Measurements from ENCODE around the gene ATP6V1F. TPM values are rescaled to one million over a fixed set of nuclear protein-coding genes. Genes with fewer than 3 reads are reported as not detected.
A peak's percentile ranks its signal among the peaks of the same experiment; 100 is the strongest.

Gene ATP6V1F
- total and polyA plus RNA-seq, 11 donors: 91.6 to 198 (median 122) TPM

GRCh38 chr7:128887169-128888038 is 24.7 kb downstream of the ATP6V1F start:
- ATAC-seq (no peak), DNase-seq (peak in 2 of 5 donors; percentile 9 to 32)
- no peaks in the 10 kb centered on the region for H3K9me3 ChIP-seq
- intact Hi-C loops (cut with DNase I): loop anchor here in 2 of 10 donors (10.0 kb wide), 2 partner anchors 283 to 413 kb away; partner anchors contain the start of gene METTL2B (in 1 of the 2)
- H3K36me3 ChIP-seq: no peaks in the 10 kb centered on the region
- WGBS, 4 donors: 83 to 95% (median 85%) methylated on average over 7 of the region's 7 CpGs
- no peak for TF ChIP-seq POLR2A (IDR thresholded peaks at IDR 0.05)
- no peak for TF ChIP-seq CTCF (IDR thresholded peaks at IDR 0.05)
- peaks cover 0 to 21% (median 13%) of the 10 kb centered on the region in 9 donors for H3K27me3 ChIP-seq
- H3K27ac ChIP-seq: no peak overlapping the region
- peaks cover 0 to 11% (median 0%) of the 10 kb centered on the region in 12 donors for H3K4me1 ChIP-seq
- no peak overlapping the region for H3K4me3 ChIP-seq

DNA sequence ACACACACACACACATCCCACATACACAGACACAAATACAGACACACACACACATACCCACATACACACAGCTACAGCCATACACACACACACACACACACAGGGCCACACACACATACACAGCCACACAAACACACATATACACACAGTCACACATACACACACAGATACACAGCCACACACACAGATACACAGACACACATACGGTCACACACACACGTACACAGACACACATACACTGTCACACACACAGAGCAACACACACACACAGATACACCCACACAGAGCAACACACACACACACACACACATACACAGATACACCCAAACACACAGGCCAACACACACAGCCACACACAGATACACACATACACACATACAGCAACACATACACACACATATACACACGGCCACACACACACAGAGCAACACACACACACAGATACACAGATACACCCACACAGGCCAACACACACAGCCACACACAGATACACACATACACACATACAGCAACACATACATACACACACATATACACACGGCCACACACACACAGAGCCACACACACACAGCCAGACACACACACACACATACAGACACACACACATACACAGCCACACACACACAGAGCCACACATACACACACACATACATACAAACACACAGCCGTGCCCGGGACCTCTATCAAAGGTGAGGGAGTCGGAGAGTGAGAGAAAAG is 25.5 kb downstream of the ATP6V1F start:
- DNase-seq (no peak), ATAC-seq (no peak)
- peaks cover 0 to 11% (median 0%) of the 10 kb centered on the region in 12 donors for H3K4me1 ChIP-seq
- no peak overlapping the region for H3K4me3 ChIP-seq
- no peaks in the 10 kb centered on the region for H3K9me3 ChIP-seq
- TF ChIP-seq CTCF (IDR thresholded peaks at IDR 0.05): no peak
- no peak for TF ChIP-seq POLR2A (IDR thresholded peaks at IDR 0.05)
- intact Hi-C loops (cut with DNase I): loop anchor here in 2 of 10 donors (10.0 kb wide), 2 partner anchors 283 to 413 kb away; partner anchors contain the start of gene METTL2B (in 1 of the 2)
- no peaks in the 10 kb centered on the region for H3K36me3 ChIP-seq
- peaks cover 0 to 21% (median 13%) of the 10 kb centered on the region in 9 donors for H3K27me3 ChIP-seq
- no peak overlapping the region for H3K27ac ChIP-seq
- WGBS, 4 donors: 77 to 90% (median 88%) methylated on average over 7 of the region's 7 CpGs

- H3K27ac ChIP-seq: no peak overlapping the region
- intact Hi-C loops (cut with DNase I): loop anchor here in 2 of 10 donors (10.0 kb wide), 2 partner anchors 284 to 414 kb away; partner anchors contain the start of gene METTL2B (in 1 of the 2)
Measured at GRCh38 chr7:128888756-128889095, 26.1 kb downstream of the ATP6V1F start.

More at GRCh38 chr7:128888756-128889095, 26.1 kb downstream of the ATP6V1F start:
- TF ChIP-seq POLR2A (IDR thresholded peaks at IDR 0.05) (no peak), CTCF (IDR thresholded peaks at IDR 0.05) (no peak)
- DNase-seq: peak in 2 of 5 donors; percentile 6 to 31
- WGBS, 4 donors: 81 to 86% (median 84%) methylated on average over 11 of the region's 11 CpGs
- H3K4me3 ChIP-seq: no peak overlapping the region
- no peaks in the 10 kb centered on the region for H3K9me3 ChIP-seq
- H3K4me1 ChIP-seq: peaks cover 0 to 11% (median 0%) of the 10 kb centered on the region in 12 donors
- H3K27me3 ChIP-seq: peaks cover 0 to 21% (median 13%) of the 10 kb centered on the region in 9 donors
- no peak for ATAC-seq
- no peaks in the 10 kb centered on the region for H3K36me3 ChIP-seq
